ENCODE data around the gene VPS16.

DNA sequence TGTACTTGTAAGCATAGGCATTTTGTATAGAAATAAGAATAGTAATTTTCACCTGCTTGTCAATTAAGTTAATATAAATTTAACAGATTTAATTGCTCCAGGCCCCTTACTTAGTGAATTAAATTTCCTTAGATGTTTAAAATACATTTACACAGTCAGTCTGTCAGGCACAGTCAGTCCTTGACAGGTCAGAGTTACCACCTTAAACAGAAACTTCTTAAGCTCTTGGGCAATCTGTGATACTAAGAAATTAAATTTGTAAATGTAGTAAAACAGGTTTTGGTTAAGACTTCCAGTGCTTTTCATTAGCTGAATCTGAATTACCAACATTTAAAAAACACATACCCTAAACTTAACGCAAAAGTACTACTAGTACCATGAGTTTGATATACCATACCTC is 48.7 kb downstream of the VPS16 start:
- TF ChIP-seq, protein P1, sequence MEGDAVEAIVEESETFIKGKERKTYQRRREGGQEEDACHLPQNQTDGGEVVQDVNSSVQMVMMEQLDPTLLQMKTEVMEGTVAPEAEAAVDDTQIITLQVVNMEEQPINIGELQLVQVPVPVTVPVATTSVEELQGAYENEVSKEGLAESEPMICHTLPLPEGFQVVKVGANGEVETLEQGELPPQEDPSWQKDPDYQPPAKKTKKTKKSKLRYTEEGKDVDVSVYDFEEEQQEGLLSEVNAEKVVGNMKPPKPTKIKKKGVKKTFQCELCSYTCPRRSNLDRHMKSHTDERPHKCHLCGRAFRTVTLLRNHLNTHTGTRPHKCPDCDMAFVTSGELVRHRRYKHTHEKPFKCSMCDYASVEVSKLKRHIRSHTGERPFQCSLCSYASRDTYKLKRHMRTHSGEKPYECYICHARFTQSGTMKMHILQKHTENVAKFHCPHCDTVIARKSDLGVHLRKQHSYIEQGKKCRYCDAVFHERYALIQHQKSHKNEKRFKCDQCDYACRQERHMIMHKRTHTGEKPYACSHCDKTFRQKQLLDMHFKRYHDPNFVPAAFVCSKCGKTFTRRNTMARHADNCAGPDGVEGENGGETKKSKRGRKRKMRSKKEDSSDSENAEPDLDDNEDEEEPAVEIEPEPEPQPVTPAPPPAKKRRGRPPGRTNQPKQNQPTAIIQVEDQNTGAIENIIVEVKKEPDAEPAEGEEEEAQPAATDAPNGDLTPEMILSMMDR (IDR thresholded peaks at IDR 0.05) = no peak
- no peak for TF ChIP-seq ZFX (IDR thresholded peaks at IDR 0.05; ENCODE audit: borderline replicate concordance)
